ENCODE results near the gene GRIN3B.

The GRIN3B gene

DNA sequence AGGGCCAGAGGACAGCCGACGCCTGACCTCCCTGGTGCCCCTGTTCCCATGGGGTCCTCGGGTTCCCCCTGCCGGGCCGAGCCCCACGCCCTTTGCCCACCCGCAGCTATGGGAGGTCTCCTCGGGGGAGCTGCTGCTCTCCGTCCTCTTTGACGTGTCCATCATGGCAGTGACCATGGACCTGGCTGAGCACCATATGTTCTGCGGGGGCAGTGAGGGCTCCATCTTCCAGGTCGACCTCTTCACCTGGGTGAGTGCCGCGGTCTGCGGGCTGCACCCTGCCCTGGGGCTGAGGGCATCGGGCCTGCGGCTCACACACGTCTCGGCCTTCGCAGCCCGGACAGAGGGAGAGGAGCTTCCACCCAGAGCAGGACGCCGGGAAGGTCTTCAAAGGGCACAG is 9.5 kb upstream of the GRIN3B start:
- DNase-seq (ENCODE audit: low spot score), result no peak

DNA sequence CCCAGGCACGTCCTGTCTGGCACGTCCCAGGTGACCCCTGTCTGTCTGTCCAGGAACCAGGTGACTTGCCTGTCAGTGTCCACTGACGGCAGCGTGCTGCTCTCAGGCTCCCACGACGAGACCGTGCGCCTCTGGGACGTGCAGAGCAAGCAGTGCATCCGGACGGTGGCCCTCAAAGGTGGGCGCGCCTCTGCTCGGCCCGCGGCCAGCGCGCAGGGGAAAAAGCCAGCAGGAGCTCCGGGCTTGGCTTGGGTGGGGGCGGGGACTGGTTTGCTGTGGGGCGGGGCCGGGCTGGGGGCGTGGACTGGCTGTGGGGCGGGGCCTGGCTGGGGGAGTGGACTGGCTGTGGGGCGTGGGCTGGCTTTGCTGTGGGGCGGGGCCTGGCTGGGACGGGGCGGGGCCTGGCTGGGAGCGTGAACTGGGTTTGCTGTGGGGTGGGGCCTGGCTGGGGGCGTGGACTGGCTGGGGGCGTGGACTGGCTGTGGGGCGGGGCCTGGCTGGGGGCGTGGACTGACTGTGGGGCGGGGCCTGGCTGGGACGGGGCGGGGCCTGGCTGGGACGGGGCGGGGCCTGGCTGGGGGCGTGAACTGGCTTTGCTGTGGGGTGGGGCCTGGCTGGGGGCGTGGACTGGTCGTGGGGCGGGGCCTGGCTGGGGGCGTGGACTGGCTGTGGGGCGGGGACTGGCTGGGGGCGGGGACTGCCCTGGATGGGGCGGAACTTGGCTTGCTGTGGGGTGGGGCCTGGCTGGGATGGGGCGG is 8.9 kb upstream of the GRIN3B start:
- DNase-seq (ENCODE audit: low spot score), result peak; percentile 59

DNA sequence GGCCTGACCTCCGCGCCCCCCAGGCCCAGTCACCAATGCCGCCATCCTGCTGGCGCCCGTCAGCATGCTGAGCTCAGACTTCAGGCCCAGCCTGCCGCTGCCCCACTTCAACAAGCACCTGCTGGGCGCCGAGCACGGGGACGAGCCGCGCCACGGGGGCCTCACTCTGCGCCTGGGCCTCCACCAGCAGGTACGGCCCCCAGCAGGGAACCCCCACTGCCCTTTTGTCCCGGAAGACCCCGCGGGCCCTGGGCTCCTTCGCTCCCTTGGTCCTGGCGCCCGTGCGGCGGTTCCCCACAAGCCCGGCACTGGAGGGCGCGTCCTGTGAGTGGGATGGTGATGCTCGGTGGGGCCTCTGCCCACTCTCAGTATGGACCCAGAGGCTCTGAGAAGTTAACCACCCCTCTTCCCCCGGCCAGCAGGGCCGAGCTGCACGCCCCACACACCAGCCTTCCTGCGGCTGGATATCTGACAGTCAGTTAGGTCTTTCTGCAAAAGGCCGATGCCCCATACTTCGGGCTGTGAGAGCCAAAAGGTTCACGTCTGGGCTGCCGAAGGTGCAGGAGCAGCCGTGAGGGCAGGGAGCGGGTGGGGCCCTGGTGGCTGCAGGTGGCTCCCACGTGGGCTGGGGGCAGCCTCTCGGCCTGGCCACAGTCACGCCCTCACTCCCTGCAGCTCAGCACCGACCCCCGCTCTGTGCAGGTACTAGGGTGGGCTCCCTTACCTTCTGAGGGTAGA is 8.1 kb upstream of the GRIN3B start:
- no peak for DNase-seq (ENCODE audit: low spot score)

DNA sequence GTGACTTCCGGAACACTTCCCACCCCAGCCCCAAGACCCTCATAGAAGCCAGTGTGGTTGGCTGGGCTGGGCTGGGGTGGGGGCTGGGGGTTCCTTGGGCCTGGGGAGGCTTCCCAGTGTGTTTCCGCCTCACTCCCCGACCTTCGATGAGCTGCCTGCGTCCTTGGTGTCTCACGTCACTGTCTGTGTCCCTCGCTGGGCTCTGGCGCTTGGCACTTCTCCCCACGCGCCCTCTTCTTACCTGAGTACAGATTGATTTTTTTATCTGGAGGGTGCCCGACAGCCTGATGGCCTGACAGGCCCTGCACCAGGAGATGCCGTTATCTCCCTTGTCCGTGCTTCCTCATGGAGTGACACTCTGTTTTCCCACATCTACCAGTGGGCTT is 7.6 kb upstream of the GRIN3B start:
- DNase-seq (ENCODE audit: low spot score), result no peak

DNA sequence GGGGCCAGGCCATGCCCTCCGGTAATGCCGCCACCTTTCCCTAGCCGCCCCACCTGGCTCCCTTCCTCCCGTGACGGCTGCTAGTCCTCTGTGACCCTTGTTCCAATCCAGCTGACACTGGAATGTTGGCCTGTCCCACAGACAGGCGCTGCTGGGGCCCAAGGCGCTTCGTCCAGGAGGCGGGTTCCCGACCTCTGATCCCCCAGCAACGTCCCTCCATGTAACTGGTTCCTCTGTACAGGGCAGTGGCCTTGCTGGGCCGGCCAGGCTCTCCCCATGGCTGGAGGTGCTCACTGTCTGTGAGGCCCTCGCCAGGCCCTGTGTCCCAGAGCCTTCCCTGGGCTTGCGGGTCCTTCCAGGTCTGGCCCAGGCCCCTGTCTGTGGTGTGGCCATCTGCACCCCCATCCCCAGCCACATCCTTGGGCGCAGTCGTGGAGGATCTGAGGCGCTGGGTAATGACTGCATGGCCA is 6.8 kb upstream of the GRIN3B start:
- no peak for DNase-seq (ENCODE audit: low spot score)

DNA sequence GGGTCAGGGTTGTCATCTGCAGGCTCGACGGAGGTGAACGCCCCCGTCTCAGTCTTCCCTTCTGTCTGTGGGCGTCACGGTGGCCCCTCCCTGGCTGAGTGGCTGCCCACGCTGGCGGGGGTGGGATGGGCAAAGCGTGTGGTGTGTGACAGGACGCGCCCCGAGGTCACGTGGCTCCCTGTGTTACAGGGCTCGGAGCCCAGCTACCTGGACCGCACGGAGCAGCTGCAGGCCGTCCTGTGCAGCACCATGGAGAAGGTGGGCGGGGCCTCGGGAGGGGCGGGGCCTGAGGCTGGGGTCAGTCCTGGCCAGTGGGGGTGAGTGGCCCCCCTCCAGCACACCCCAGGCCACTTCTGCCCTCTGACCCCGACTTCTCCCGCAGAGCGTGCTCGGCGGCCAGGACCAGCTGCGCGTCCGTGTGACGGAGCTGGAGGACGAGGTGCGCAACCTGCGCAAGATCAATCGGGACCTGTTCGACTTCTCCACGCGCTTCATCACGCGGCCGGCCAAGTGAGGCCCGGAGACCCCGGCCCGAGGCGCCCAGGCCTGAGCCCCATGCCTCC is 6.3 kb upstream of the GRIN3B start:
- no peak for DNase-seq (ENCODE audit: low spot score)

DNA sequence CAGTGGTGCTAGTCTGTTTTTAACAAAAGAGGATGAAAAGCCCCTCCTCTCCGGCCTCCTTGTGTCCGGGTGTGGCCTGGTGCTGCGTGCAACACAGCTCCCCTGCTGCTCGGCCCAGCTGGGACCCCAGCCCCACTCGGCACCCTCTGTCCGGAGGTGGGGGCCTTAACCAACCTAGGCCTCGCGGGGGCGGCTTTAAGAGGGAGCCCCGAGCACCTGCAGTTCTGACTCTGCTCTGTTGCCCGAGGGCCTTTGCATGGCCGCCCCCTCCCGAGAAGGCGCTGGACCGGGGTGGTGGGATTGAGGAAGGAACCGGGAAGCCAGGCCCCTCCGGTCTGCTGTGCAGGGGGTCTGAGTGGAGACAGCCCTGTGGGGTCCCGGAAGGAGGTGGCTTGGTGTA is 5.7 kb upstream of the GRIN3B start:
- no peak for DNase-seq (ENCODE audit: low spot score)

DNA sequence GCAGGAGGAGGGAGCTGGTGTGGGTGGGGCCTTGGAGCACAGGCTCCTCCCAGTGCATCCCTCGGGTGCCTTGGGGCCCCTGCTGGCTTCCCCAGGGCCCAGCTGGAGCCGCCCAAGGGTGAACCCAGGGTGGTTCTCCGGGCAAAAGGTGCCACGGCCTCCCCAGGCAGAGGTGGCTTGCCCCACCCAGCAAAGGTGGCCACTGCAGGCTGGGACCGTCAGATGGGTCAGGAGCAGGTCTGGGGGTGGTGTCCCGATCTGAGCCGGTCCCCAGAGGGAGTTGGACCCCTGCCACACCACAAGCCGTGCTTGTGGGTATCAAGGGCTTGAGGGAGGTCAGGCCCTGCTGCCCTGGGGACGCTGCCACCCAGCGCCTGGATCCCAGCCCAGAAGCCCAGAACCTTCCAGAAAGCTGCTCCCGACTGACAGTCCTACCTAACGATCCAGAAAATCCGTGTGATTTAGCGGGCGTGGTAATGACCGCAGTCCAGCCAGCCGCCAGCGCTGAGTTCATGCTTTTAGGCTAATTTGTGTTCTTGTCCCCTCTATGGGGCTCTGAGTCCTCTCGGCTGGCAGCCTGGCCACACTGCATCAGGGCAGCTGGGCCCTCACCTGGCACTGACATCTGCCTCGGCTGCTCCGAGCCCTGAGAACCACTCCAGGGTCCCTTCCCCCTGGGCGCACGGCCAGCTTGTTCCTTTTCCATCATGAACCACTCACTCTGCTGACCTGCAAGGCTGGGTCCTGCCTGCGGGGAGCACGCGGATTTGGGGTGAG is 5.0 kb upstream of the GRIN3B start:
- DNase-seq (ENCODE audit: low spot score), result no peak

DNA sequence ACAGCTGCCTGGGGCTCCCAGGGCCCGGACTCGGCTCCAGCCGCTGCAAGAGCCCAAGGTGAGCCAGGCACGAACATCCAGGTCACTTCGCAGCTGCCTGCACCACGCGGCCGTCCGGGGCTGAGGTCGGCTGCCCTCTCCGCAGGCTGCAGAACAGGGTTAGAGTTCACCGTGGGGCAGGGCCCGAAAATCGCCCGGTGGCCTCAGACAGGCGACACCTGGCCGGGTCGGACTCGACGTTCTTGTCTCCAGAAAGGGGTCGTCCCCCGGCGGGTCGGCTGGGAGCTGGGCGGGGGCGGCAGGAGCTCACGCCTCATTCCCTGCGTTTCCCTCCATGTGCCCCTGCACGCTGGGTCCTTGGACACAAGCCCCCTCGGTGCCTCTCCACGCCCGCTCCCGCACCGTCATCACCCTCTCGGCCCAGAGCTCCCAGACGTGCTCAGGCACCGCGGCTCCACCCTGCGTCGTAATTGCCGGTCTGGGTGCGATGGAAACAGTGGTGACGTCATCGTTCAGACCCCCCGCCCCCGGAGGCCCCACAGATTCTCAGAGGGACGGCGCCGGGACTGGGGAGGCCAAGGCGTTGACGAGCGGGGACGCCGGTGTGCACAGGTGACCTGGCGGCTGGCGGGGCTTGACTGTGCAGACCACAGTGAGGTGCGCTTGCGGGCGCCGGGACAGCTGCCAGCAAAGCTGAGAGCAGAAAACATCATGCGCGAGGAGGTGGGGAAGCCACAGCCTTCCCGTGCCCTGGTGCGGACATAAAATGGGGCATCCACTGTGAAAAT is 4.0 kb upstream of the GRIN3B start:
- no peak for DNase-seq (ENCODE audit: low spot score)

DNA sequence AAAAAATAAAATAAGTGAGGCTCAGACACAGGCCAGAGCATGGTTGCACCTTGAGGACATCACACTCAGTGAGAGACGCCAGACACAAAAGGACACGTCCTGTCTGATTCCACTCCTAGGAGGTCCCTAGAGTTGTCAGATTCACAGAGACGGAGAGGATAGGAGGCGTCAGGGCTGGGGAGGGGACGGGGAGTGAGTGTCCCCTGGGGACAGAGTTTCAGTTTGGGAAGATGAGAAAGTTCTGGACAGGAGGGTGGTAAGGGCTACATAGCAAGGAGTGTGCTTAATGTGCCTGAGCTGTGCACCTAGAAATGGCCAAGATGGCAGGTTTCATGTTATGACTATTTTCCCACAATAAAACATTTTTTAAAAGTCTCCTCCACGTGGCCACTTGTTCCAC is 2.2 kb upstream of the GRIN3B start:
- DNase-seq (ENCODE audit: low spot score), result no peak

DNA sequence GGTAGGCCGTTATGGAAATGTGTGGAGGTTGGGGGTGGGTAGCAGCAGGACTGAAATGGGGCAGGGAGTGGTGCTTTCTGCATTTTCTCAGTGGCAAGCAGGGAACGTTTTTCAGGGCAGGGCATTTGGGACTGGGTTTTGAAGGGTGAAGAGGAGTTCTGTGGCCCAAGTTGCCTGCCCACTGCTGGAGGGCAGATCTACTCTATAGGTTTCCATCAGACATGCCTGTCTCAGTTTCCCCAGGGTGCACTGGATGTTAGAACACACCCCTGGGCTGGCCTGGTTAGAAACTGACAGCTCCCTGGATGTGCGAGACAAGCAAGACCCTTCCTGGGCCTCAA is 870 bp upstream of the GRIN3B start:
- DNase-seq (ENCODE audit: low spot score), result no peak

DNA sequence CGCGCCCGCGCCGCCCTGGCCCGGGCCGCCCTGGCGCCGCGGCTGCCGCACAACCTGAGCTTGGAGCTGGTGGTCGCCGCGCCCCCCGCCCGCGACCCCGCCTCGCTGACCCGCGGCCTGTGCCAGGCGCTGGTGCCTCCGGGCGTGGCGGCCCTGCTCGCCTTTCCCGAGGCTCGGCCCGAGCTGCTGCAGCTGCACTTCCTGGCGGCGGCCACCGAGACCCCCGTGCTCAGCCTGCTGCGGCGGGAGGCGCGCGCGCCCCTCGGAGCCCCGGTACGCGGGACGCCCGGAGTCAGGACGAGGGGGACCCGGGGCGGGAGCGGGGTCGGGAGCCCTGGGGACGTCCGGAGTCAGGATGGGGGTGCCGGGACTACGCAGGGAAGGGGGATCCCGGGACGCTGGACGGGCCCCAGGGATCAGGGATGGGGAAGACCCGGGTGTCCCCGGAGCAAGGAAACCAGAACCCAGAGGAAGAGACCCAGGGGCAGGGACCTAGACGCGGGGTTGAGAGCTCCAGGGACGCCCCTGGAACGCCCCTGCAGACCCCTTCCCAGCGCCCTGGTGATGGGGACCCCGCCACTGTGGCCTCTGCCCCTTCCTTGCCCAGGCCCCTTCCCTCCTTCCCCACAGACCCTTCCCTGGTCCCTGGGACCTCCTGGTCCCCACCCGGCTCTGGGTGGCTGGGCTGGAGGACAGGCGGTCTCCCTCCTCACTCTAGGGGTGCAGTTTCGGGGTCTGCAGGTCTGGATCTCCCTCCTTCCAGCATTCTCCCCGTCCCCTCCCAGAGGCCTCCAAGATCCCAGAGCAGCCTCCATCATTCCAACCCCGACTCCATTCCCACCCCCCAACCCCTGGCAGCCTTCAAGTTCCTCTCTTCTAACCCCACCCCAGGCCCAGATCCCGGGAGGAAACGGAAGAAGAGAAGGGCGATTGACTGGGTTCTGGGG is 645 bp downstream of the GRIN3B start:
- no peak for DNase-seq (ENCODE audit: low spot score)

DNA sequence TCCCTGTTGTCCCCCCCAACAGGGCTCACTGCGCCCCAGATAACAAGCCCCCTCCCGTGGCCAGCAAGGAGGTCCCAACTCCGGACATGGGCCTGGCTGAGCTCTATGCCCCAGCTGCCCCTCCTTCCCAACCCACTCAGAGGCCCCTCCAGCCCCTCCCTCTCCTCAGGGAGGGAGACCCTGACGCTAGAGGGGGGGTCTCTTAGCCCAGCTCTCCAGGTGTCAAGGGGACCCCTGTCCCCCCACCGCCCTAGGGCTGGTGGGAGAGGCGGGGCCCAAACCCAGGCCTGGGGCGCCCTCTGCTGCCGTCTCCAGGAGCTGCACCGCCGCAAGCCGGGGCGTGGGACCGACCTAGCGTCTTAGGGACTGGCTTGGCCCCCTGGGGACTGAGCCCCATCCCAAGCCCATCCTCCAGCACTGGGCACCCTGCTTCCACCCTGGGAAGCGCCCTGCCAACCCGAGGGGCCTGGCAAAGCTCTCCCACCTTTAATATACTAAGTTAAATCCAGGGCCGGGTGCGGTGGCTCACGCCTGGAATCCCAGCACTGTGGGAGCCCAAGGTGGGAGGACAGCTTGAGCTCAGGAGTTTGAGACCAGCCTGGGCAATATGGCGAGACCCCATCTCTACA is 1.4 kb downstream of the GRIN3B start:
- DNase-seq (ENCODE audit: low spot score), result no peak

DNA sequence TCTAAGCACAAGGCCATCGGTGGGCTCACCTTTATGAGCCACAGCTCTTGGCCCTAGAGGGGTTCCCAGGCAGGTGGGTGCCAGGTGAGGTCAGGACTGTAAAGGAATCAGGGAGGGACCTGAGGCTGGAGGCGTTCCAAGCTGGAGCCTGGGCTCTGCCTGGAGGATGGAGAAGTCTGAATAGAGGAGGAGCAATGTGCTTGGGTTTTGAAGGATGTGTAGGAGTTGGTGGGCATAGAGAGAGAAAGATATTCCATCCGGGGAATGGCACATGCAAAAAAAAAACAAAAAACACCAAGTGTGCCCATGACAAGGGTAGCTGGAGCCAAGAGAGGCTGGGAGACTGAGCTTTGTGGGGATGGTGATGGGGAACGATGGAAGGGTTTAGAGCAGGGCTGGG is 2.4 kb downstream of the GRIN3B start:
- DNase-seq (ENCODE audit: low spot score), result no peak

DNA sequence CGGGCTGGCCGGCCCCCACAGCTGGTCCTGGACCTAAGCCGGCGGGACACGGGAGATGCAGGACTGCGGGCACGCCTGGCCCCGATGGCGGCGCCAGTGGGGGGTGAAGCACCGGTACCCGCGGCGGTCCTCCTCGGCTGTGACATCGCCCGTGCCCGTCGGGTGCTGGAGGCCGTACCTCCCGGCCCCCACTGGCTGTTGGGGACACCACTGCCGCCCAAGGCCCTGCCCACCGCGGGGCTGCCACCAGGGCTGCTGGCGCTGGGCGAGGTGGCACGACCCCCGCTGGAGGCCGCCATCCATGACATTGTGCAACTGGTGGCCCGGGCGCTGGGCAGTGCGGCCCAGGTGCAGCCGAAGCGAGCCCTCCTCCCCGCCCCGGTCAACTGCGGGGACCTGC is 3.1 kb downstream of the GRIN3B start:
- DNase-seq (ENCODE audit: low spot score), result no peak

DNA sequence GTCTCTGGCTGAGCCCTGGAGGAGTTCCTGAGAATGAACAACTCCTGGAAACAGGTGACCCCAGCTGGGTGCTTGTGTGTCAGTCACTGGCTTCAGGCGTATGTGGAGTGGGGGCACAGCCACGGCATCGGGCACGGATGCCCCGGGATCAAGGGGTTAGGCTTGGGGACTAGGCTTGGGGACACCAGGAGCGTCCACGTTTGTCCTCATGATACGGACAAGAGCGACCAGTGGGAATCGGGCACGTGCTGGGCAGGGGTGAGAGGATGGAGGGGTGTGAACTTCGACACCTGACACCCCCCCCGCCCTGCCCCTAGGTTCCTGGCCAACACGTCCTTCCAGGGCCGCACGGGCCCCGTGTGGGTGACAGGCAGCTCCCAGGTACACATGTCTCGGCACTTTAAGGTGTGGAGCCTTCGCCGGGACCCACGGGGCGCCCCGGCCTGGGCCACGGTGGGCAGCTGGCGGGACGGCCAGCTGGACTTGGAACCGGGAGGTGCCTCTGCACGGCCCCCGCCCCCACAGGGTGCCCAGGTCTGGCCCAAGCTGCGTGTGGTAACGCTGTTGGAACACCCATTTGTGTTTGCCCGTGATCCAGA is 4.1 kb downstream of the GRIN3B start:
- no peak for DNase-seq (ENCODE audit: low spot score)

DNA sequence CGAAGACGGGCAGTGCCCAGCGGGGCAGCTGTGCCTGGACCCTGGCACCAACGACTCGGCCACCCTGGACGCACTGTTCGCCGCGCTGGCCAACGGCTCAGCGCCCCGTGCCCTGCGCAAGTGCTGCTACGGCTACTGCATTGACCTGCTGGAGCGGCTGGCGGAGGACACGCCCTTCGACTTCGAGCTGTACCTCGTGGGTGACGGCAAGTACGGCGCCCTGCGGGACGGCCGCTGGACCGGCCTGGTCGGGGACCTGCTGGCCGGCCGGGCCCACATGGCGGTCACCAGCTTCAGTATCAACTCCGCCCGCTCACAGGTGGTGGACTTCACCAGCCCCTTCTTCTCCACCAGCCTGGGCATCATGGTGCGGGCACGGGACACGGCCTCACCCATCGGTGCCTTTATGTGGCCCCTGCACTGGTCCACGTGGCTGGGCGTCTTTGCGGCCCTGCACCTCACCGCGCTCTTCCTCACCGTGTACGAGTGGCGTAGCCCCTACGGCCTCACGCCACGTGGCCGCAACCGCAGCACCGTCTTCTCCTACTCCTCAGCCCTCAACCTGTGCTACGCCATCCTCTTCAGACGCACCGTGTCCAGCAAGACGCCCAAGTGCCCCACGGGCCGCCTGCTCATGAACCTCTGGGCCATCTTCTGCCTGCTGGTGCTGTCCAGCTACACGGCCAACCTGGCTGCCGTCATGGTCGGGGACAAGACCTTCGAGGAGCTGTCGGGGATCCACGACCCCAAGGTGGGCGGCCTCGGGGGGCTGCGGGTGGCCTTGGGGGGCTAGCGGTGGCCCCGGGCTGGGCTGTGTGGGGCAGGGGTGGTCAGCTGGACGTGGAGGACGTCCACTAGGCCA is 4.8 kb downstream of the GRIN3B start:
- no peak for DNase-seq (ENCODE audit: low spot score)

DNA sequence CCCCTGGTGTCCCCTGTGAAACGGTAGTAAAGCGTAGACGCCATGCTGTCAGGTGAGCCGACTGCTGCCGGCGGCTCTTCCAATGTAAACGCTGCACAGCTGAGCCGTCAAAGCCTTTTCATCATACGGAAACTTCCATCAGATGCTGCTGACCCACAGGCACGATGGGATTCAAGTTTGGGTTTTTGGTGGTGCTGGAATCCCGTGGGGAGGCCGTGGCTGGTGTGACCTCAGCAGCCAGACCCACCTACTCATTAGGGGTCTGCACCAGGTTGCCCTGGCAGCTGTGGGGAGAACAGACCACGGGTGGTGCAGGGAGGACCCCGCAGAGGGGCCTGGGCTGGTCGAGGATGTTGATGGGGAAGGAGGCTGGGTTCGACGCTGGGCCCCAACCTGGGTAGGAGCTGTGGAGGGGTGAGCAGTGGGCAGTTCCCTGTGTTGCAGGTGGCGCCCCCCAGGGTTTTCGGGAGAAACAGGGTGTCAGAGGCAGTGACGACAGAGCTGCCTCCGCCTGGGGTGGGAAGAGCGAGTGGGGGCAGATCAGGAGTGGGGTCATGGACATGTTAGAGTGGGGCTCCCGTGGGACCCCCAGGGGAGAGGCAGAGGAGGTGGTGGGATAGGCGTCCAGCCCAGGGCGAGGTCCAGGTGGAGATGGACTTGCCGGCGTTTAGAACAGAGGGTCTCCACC is 6.6 kb downstream of the GRIN3B start:
- no peak for DNase-seq (ENCODE audit: low spot score)
